ENCODE data around the gene NMD3. TPM values are rescaled to one million over a fixed set of nuclear protein-coding genes. Genes with fewer than 3 reads are reported as not detected.
"Not testable (repeated sequence)": the region's sequence is repeated elsewhere in the genome, so short reads cannot be mapped to it uniquely, and the experiment has no call there.

NMD3 gene
- 10 to 100 TPM; 89.3 to 97.7 TPM for total RNA-seq

- peaks cover 9% of the 10 kb centered on the region for H3K27me3 Mint-ChIP-seq
- H3K27ac Mint-ChIP-seq, result peak within 1 kb of the TSS; percentile 91
- no peaks in the 10 kb centered on the region for H3K9me3 Mint-ChIP-seq
- DNase-seq, result peak; percentile 93
- peaks cover 22% of the 10 kb centered on the region for H3K4me1 Mint-ChIP-seq
- H3K36me3 Mint-ChIP-seq, result peaks cover 34% of the 10 kb centered on the region
- H3K4me3 Mint-ChIP-seq, result peak within 1 kb of the TSS; percentile 92
Observed at GRCh38 chr3:161220850-161221753, at the start of gene NMD3. TSS of gene NMD3 (plus strand) at chr3:161221311. CDS start at chr3:161222014, 703 bp downstream.

- H3K4me3 Mint-ChIP-seq, result no peak overlapping the region
- H3K9me3 Mint-ChIP-seq, result no peaks in the 10 kb centered on the region
- no peak for DNase-seq
- no peaks in the 10 kb centered on the region for H3K36me3 Mint-ChIP-seq
- H3K4me1 Mint-ChIP-seq, result no peaks in the 10 kb centered on the region
- H3K27me3 Mint-ChIP-seq, result peaks cover 5% of the 10 kb centered on the region
- no peak overlapping the region for H3K27ac Mint-ChIP-seq
Observed at GRCh38 chr3:161171639-161172552, 49.2 kb upstream of the NMD3 start.

- H3K36me3 Mint-ChIP-seq, result no peaks in the 10 kb centered on the region
- peaks cover 10% of the 10 kb centered on the region for H3K27me3 Mint-ChIP-seq
- H3K4me3 Mint-ChIP-seq, result no peak overlapping the region
- no peak for DNase-seq
- no peak overlapping the region for H3K27ac Mint-ChIP-seq
- H3K9me3 Mint-ChIP-seq, result no peaks in the 10 kb centered on the region
- no peaks in the 10 kb centered on the region for H3K4me1 Mint-ChIP-seq
Observed at GRCh38 chr3:161175506-161175905, 45.6 kb upstream of the NMD3 start.

GRCh38 chr3:161177991-161178390, 43.1 kb upstream of the NMD3 start:
- H3K4me1 Mint-ChIP-seq, result no peaks in the 10 kb centered on the region
- no peaks in the 10 kb centered on the region for H3K9me3 Mint-ChIP-seq
- H3K36me3 Mint-ChIP-seq, result no peaks in the 10 kb centered on the region
- H3K4me3 Mint-ChIP-seq, result no peak overlapping the region
- H3K27ac Mint-ChIP-seq, result no peak overlapping the region
- H3K27me3 Mint-ChIP-seq, result peaks cover 10% of the 10 kb centered on the region
- DNase-seq, result no peak

- not testable (repeated sequence) for H3K27ac Mint-ChIP-seq, H3K4me3 Mint-ChIP-seq, H3K4me1 Mint-ChIP-seq, H3K36me3 Mint-ChIP-seq, H3K9me3 Mint-ChIP-seq, DNase-seq, H3K27me3 Mint-ChIP-seq
Observed at GRCh38 chr3:161181371-161181770, 39.7 kb upstream of the NMD3 start.

- H3K27ac Mint-ChIP-seq, result no peak overlapping the region
- no peaks in the 10 kb centered on the region for H3K36me3 Mint-ChIP-seq
- H3K27me3 Mint-ChIP-seq, result no peaks in the 10 kb centered on the region
- H3K9me3 Mint-ChIP-seq, result peaks cover 4% of the 10 kb centered on the region
- no peak overlapping the region for H3K4me3 Mint-ChIP-seq
- no peaks in the 10 kb centered on the region for H3K4me1 Mint-ChIP-seq
- no peak for DNase-seq
Observed at GRCh38 chr3:161187046-161187445, 34.1 kb upstream of the NMD3 start.

GRCh38 chr3:161197855-161198850, 23.0 kb upstream of the NMD3 start:
- no peak for DNase-seq
- no peak overlapping the region for H3K4me3 Mint-ChIP-seq
- H3K9me3 Mint-ChIP-seq, result peaks cover 3% of the 10 kb centered on the region
- H3K36me3 Mint-ChIP-seq, result peaks cover 2% of the 10 kb centered on the region
- H3K4me1 Mint-ChIP-seq, result no peaks in the 10 kb centered on the region
- H3K27ac Mint-ChIP-seq, result no peak overlapping the region
- H3K27me3 Mint-ChIP-seq, result no peaks in the 10 kb centered on the region

- Mint-ChIP-seq H3K36me3 (peaks cover 2% of the 10 kb centered on the region), H3K4me1 (no peaks in the 10 kb centered on the region), H3K27me3 (no peaks in the 10 kb centered on the region), H3K27ac (no peak overlapping the region), H3K9me3 (peaks cover 3% of the 10 kb centered on the region), H3K4me3 (no peak overlapping the region)
- no peak for DNase-seq
Observed at GRCh38 chr3:161199926-161200325, 21.2 kb upstream of the NMD3 start.

- H3K9me3 Mint-ChIP-seq, result no peaks in the 10 kb centered on the region
- H3K27me3 Mint-ChIP-seq, result no peaks in the 10 kb centered on the region
- no peak overlapping the region for H3K4me3 Mint-ChIP-seq
- no peaks in the 10 kb centered on the region for H3K4me1 Mint-ChIP-seq
- no peaks in the 10 kb centered on the region for H3K36me3 Mint-ChIP-seq
- H3K27ac Mint-ChIP-seq, result no peak overlapping the region
- DNase-seq, result no peak
Observed at GRCh38 chr3:161203485-161204098, 17.5 kb upstream of the NMD3 start.

GRCh38 chr3:161208931-161209330, 12.2 kb upstream of the NMD3 start:
- Mint-ChIP-seq H3K27ac (no peak overlapping the region), H3K36me3 (no peaks in the 10 kb centered on the region), H3K27me3 (peaks cover 4% of the 10 kb centered on the region), H3K9me3 (no peaks in the 10 kb centered on the region), H3K4me3 (no peak overlapping the region), H3K4me1 (no peaks in the 10 kb centered on the region)
- DNase-seq, result no peak

- Mint-ChIP-seq H3K27ac (no peak overlapping the region), H3K27me3 (peaks cover 22% of the 10 kb centered on the region), H3K9me3 (no peaks in the 10 kb centered on the region), H3K36me3 (no peaks in the 10 kb centered on the region), H3K4me1 (no peaks in the 10 kb centered on the region), H3K4me3 (no peak overlapping the region)
- DNase-seq, result no peak
Observed at GRCh38 chr3:161212171-161212771, 8.8 kb upstream of the NMD3 start.

GRCh38 chr3:161212906-161213305, 8.2 kb upstream of the NMD3 start:
- Mint-ChIP-seq H3K9me3 (no peaks in the 10 kb centered on the region), H3K27me3 (peaks cover 22% of the 10 kb centered on the region), H3K36me3 (no peaks in the 10 kb centered on the region), H3K4me1 (no peaks in the 10 kb centered on the region), H3K4me3 (no peak overlapping the region), H3K27ac (no peak overlapping the region)
- DNase-seq, result no peak

GRCh38 chr3:161213644-161214043, 7.5 kb upstream of the NMD3 start:
- no peak for DNase-seq
- no peaks in the 10 kb centered on the region for H3K9me3 Mint-ChIP-seq
- no peak overlapping the region for H3K27ac Mint-ChIP-seq
- H3K4me1 Mint-ChIP-seq, result no peaks in the 10 kb centered on the region
- peaks cover 22% of the 10 kb centered on the region for H3K27me3 Mint-ChIP-seq
- no peaks in the 10 kb centered on the region for H3K36me3 Mint-ChIP-seq
- H3K4me3 Mint-ChIP-seq, result no peak overlapping the region

GRCh38 chr3:161215185-161215584, 5.9 kb upstream of the NMD3 start:
- H3K4me1 Mint-ChIP-seq, result peaks cover under 1% of the 10 kb centered on the region
- H3K27ac Mint-ChIP-seq, result no peak overlapping the region
- no peaks in the 10 kb centered on the region for H3K9me3 Mint-ChIP-seq
- no peak for DNase-seq
- peaks cover 2% of the 10 kb centered on the region for H3K36me3 Mint-ChIP-seq
- no peak overlapping the region for H3K4me3 Mint-ChIP-seq
- H3K27me3 Mint-ChIP-seq, result peaks cover 22% of the 10 kb centered on the region

Data from activated naive CD8-positive, alpha-beta T cell treated with anti-CD3 and anti-CD28 coated beads for 36 hours (primary cell).